GM19463 (cell line): ENCODE data around the gene GPR156.

Experiments
- ATAC-seq: cut with Tn5 transposase; IDR thresholded peaks from one replicate; pipeline ENCODE4 v1.9.1; 2021; ENCODE audit warnings: mild to moderate bottlenecking, moderate library complexity; ENCODE audit not compliant: unreplicated experiment

GPR156 gene

DNA sequence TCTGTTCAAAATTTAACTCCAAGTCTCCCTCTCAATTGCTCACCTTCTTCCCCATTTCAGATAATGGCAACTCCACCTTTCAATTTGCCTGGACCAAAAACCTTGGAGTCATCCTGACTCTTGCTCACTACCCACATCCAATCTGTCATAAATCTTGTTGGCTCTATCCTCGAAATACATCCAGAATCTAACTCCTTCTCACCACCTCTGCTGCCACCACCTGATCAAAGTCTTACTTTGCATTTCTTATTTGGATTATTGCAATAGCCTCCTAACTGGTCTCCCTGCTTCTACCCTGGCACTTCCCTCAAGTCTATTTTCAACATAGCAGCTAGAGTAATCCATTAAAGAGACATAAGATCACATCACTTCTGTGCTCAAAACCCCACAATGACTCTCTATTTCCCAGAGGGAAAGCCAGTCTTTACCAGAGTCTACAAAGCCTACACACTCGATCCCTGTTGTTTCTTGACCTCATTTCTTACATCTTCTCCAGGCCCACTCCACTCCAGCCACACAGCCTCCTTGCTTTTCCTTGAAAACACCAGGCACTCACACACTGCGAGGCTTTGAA lies 86.6 kb downstream of the GPR156 start:
- ATAC-seq = no peak

- no peak for ATAC-seq
These were observed 88.2 kb downstream of the GPR156 start for GRCh38 chr3:120196812-120197211.

DNA sequence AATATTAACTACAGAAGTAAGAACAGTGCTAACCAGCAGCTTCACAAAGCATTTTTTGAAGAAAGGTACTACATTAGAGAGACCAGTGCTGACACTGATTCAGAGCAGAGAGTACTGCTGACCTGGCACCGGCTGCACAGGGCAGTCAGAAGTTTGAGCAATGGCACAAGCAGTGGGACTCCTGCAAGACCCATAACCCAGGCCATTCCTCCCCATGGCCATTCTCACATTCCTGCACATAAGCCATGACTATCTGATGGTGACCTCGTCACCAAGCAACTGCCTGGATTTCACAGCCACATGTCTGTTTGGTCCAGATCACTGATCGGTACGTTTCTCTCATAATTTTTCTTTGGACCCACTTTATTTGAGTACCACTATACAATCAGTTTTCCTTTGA lies 88.7 kb downstream of the GPR156 start:
- no peak for ATAC-seq

DNA sequence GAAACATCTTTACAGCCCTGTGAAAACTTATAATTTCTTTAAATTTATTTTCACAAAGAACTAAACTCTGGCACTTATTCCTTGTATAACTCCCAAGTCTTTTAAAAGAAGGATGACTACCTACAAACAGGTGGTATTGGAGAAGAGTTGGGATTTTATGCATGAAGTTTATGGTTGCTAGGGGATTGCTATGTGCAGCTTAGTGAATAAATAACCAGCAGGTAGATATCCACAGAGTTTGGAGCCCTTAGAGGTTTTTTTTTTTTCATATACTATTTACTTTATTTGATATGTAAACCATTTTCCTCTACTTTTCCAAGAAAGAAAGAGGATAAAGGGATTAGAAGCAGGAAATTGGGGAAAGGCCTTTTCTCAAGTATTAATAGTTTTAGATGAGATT lies 91.5 kb downstream of the GPR156 start:
- ATAC-seq = no peak

- ATAC-seq = no peak
These were observed 92.4 kb downstream of the GPR156 start for GRCh38 chr3:120192579-120192978.

DNA sequence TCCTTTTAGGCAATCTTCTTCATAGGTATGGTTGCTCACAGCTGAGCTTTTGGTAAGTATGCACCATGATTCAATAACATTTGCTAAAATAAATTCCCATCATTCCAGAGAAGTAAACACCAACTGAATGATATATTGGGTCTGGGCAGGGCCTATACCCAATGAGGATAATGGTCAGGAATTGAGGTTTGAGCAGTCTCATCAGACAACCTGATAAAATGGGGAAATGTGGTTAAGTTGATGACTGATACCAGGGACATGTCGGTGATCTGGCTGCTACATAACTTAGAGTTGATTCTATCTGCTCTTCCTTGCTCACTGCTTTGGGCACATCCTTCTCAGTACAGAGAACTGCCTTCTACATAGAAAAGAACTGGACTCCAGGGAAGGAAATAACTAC lies 92.9 kb downstream of the GPR156 start:
- no peak for ATAC-seq

- no peak for ATAC-seq
These were observed 102.2 kb downstream of the GPR156 start for GRCh38 chr3:120182613-120183511.

DNA sequence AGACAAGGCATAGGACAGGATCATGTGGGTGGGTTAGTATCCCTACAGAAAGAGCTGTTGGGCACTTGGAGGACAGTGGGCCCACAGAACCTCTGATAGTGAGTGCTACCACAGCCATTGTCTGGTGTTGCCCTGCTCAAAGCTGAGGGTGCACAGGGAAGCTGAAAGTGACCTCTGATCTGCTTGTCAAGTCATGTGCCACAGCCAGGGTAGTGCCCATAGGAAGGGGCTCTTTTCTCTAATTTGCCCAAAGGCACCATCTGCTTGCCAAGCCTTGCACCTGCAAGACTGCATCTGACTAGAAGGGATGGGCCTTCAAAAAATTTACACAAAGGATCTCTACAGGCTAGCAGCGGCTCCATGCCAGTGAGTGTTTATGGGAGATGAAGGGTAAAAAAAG lies 103.4 kb downstream of the GPR156 start:
- no peak for ATAC-seq

DNA sequence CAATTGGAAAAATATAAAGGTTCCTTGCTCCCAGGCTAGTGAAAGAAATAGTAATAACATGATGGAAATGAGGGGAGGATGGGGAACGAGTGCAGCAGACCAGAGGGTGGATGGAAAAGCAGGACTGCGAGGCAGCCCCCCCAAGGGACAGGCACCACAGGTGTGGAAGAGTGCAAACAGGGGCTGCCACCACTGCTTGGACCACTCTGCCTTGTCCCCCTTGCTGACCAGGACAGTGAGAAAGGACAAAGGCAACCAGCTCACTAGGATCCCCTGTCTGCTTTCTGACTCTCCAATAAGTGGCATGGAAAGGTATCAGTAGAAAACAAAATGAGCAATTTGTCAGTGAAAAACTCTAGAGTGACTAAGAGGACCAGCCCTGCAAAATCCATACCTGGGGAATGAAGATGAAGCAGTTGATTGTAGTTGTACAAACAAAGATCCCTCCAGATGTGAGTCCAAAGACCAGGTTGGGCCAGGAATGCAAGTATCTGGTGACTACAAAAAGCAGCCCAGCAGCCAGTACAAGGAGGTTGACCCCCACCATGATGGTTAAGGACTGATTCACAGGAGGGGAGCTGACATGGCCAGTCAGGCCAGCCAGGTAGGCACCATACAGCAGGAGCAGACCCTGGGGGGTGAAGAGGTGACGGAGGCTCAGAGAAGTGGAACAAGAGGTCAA lies 104.2 kb downstream of the GPR156 start:
- ATAC-seq = no peak

GRCh38 chr3:120177707-120178306 lies 107.2 kb downstream of the GPR156 start:
- ATAC-seq = no peak

DNA sequence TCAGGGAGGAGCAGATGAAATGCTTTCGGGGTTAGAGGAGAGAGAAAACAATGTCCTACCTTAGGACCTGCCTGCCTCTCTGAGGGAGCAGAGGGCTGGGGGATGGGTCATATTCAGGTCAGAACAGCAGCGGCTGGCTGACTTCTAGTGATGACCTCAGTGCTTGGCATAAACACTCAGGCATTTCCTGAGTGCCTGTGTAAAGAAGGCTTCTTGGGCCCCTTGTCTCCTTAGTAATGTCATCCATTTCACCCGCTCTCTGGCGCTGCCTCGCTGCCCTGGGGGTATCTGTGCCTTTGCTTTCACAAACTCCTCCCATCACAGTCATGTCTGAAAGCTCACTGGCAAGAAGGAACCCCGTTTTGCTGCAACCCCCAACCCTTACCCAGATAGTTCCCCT lies 107.9 kb downstream of the GPR156 start:
- no peak for ATAC-seq

DNA sequence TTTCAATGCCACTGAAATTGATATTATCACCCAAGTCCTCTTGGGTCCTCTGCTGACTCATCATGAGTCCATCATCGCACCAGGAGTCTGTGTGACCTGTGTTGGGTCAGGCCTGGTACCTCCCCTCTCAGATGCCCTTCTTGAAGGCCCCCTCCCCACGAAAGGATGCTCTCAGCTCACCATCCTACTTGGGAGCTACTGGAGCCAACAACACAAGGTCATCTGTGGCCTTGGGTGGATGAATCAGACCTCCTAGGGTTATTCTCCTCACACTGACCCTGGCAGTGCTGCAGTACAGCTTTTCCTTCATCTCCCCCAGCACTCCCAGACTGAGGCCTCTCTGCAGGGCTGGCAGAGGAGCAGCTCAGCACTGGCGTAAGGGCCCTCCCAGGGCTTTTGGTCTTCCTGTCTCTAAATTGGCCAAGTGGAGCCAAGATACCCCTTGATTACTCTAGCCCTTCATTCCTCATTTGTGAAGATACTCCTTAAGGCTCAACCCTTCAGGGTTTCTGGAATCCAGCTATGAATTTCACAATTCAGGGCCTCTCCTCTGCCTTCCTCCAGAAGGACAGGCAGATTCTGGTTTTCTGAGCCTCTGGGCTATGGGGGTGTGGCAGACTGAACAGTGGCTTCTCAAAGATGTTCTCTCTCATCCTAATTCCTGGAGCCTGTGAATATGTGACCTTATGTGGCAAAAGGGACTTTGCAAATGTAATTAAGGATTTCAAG lies 110.0 kb downstream of the GPR156 start:
- no peak for ATAC-seq

DNA sequence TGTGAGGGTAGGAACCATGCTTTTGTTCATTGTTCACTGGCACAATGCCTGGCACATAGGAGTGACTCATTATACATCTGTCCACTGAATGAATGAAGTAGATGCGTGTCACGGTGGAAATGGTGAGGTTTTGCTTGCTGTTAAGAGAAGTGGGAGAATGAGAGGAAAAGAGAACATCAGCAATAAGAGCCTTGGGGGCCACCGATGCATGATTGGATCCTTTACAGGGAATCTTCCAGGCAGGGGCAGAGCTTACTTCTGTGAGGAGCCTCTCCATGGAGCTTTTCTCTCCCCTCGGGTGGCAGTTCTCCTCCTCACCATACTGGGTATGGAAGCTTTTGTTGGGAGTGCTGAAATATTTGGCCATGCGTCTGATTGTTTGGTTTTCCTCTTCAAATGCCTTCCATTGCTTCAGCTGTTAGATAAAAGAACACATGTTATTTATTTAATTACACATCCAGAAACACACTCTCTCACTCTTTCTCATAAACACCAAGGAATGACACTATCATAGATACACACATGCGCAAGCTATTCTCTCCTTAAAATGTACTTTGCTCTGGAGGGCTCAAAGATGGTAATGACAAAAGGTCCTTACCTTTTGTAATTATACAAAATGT lies 111.9 kb downstream of the GPR156 start:
- ATAC-seq = no peak

- no peak for ATAC-seq
These were observed 113.0 kb downstream of the GPR156 start for GRCh38 chr3:120172070-120172469.

GRCh38 chr3:120171134-120171873 lies 113.7 kb downstream of the GPR156 start:
- no peak for ATAC-seq

- ATAC-seq = no peak
These were observed 114.8 kb downstream of the GPR156 start for GRCh38 chr3:120170223-120170622.

DNA sequence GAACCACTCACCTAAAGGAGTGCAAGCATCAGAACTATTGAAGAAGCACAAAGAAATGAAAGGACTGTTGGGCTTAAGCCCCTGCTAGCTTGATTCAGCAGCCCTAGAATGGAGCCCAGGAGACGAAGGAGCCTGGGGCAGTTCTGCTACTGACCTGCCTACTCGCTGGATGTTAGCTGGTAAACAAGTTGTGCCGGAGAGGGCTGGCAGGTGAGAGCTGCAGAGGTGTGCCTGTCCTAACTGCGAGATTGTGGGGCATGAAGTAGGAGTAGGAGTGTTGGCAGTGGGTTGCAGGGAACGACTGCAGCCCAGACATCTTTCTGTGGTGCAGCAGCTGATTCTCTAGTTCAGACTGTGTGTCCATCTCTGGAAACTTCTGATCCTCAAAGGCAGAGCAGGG lies 115.6 kb downstream of the GPR156 start:
- ATAC-seq = no peak

- no peak for ATAC-seq
These were observed 116.4 kb downstream of the GPR156 start for GRCh38 chr3:120168611-120169010.

GRCh38 chr3:120168038-120168437 lies 117.0 kb downstream of the GPR156 start:
- ATAC-seq = no peak

DNA sequence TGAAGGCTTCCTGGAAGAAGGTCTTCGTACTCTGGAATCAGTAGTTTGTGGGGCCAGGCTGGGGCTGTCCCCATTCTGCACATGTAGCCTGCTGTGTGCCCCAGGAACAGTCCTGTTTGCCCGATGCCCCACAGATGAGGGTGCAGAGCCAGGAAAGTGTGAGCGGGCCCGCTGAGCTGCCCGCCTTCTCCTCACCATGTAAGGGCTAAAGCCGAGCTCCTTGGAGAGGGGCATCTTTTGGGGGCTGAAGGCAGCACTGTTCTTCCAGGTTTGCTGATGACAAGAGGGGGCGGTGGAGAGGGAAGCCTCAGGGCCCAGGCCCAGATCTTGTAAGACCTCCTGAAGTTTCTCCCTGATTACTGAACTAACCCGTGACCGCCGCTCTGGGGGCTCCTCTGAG lies 117.5 kb downstream of the GPR156 start:
- no peak for ATAC-seq
